Measurements from ENCODE around the gene PSMD13. TPM values are rescaled to one million over a fixed set of nuclear protein-coding genes. Genes with fewer than 3 reads are reported as not detected.

PSMD13 gene
- total RNA-seq, 1 donor from 2014 or later: 137 TPM

GRCh38 chr11:253886-254270 is 17.1 kb downstream of the PSMD13 start:
- H4K20me1 ChIP-seq (ENCODE audit: insufficient read depth, low read length): peaks cover 36% of the 10 kb centered on the region
- no peaks in the 10 kb centered on the region for H3K79me2 ChIP-seq (ENCODE audit: insufficient read depth, low read length)
- no peaks in the 10 kb centered on the region for H3K4me1 Mint-ChIP-seq (ENCODE audit: low read depth, unreplicated experiment)
- H3K27ac ChIP-seq (ENCODE audit: low read depth, low read length): no peak overlapping the region
- no peak overlapping the region for H3K4me3 Mint-ChIP-seq (ENCODE audit: unreplicated experiment)
- peaks cover 15% of the 10 kb centered on the region for H3K36me3 Mint-ChIP-seq (ENCODE audit: low read depth, unreplicated experiment)
- H3K4me1 ChIP-seq (ENCODE audit: insufficient read depth, low read length): no peaks in the 10 kb centered on the region
- no peak for TF ChIP-seq CTCF (IDR thresholded peaks at IDR 0.05; ENCODE audit: insufficient read depth, low read depth, low read length)
- no peak for TF ChIP-seq EZH2 (IDR thresholded peaks at IDR 0.05; ENCODE audit: insufficient read depth, low read length)
- DNase-seq (ENCODE audit: low read depth) (no peak), FAIRE-seq (no peak)
- peaks cover 7% of the 10 kb centered on the region for H3K27me3 Mint-ChIP-seq (ENCODE audit: low read depth, unreplicated experiment)
- H3K27me3 ChIP-seq (ENCODE audit: insufficient read depth, low read length): no peaks in the 10 kb centered on the region
- H2AFZ ChIP-seq (ENCODE audit: low read depth, low read length): no peak overlapping the region
- H3K9ac ChIP-seq (ENCODE audit: low read length): no peak overlapping the region
- no peak overlapping the region for H3K4me2 ChIP-seq (ENCODE audit: low read length)
- no peaks in the 10 kb centered on the region for H3K9me3 Mint-ChIP-seq (ENCODE audit: unreplicated experiment)
- H3K27ac Mint-ChIP-seq (ENCODE audit: unreplicated experiment): no peak overlapping the region
- peaks cover 38% of the 10 kb centered on the region for H3K36me3 ChIP-seq (ENCODE audit: insufficient read depth, low read length)
- H3K4me3 ChIP-seq (ENCODE audit: insufficient read depth, low read depth, low read length): no peak overlapping the region
- H3K9me3 ChIP-seq (ENCODE audit: insufficient read depth, low read depth, low read length): no peaks in the 10 kb centered on the region

- Mint-ChIP-seq H3K36me3 (ENCODE audit: low read depth, unreplicated experiment) (peaks cover 13% of the 10 kb centered on the region), H3K9me3 (ENCODE audit: unreplicated experiment) (no peaks in the 10 kb centered on the region), H3K27me3 (ENCODE audit: low read depth, unreplicated experiment) (peaks cover 13% of the 10 kb centered on the region), H3K4me1 (ENCODE audit: low read depth, unreplicated experiment) (no peaks in the 10 kb centered on the region), H3K27ac (ENCODE audit: unreplicated experiment) (no peak overlapping the region), H3K4me3 (ENCODE audit: unreplicated experiment) (no peak overlapping the region)
- Histone ChIP-seq H3K27me3 (ENCODE audit: insufficient read depth, low read length) (no peaks in the 10 kb centered on the region), H3K27ac (ENCODE audit: low read depth, low read length) (no peak overlapping the region), H3K36me3 (ENCODE audit: insufficient read depth, low read length) (peaks cover 28% of the 10 kb centered on the region), H3K79me2 (ENCODE audit: insufficient read depth, low read length) (no peaks in the 10 kb centered on the region), H3K9ac (ENCODE audit: low read length) (no peak overlapping the region), H2AFZ (ENCODE audit: low read depth, low read length) (no peak overlapping the region), H3K4me1 (ENCODE audit: insufficient read depth, low read length) (no peaks in the 10 kb centered on the region), H3K4me2 (ENCODE audit: low read length) (no peak overlapping the region), H3K9me3 (ENCODE audit: insufficient read depth, low read depth, low read length) (no peaks in the 10 kb centered on the region), H4K20me1 (ENCODE audit: insufficient read depth, low read length) (peaks cover 25% of the 10 kb centered on the region), H3K4me3 (ENCODE audit: insufficient read depth, low read depth, low read length) (no peak overlapping the region)
- TF ChIP-seq EZH2 (IDR thresholded peaks at IDR 0.05; ENCODE audit: insufficient read depth, low read length): no peak
- TF ChIP-seq CTCF (IDR thresholded peaks at IDR 0.05; ENCODE audit: insufficient read depth, low read depth, low read length): no peak
- DNase-seq (ENCODE audit: low read depth) (no peak), FAIRE-seq (no peak)
Observed at GRCh38 chr11:255176-255575, 18.4 kb downstream of the PSMD13 start.

- no peak for FAIRE-seq
- peaks cover 19% of the 10 kb centered on the region for H4K20me1 ChIP-seq (ENCODE audit: insufficient read depth, low read length)
- no peak overlapping the region for H2AFZ ChIP-seq (ENCODE audit: low read depth, low read length)
- Mint-ChIP-seq H3K27me3 (ENCODE audit: low read depth, unreplicated experiment) (peaks cover 13% of the 10 kb centered on the region), H3K27ac (ENCODE audit: unreplicated experiment) (no peak overlapping the region), H3K4me1 (ENCODE audit: low read depth, unreplicated experiment) (no peaks in the 10 kb centered on the region), H3K4me3 (ENCODE audit: unreplicated experiment) (no peak overlapping the region), H3K36me3 (ENCODE audit: low read depth, unreplicated experiment) (peaks cover 13% of the 10 kb centered on the region), H3K9me3 (ENCODE audit: unreplicated experiment) (no peaks in the 10 kb centered on the region)
- no peak overlapping the region for H3K9ac ChIP-seq (ENCODE audit: low read length)
- no peaks in the 10 kb centered on the region for H3K79me2 ChIP-seq (ENCODE audit: insufficient read depth, low read length)
- H3K36me3 ChIP-seq (ENCODE audit: insufficient read depth, low read length): peaks cover 23% of the 10 kb centered on the region
- H3K4me3 ChIP-seq (ENCODE audit: insufficient read depth, low read depth, low read length): no peak overlapping the region
- TF ChIP-seq EZH2 (IDR thresholded peaks at IDR 0.05; ENCODE audit: insufficient read depth, low read length): no peak
- TF ChIP-seq CTCF (IDR thresholded peaks at IDR 0.05; ENCODE audit: insufficient read depth, low read depth, low read length): no peak
- no peak for DNase-seq (ENCODE audit: low read depth)
- no peaks in the 10 kb centered on the region for H3K9me3 ChIP-seq (ENCODE audit: insufficient read depth, low read depth, low read length)
- H3K27me3 ChIP-seq (ENCODE audit: insufficient read depth, low read length): no peaks in the 10 kb centered on the region
- H3K27ac ChIP-seq (ENCODE audit: low read depth, low read length): no peak overlapping the region
- no peaks in the 10 kb centered on the region for H3K4me1 ChIP-seq (ENCODE audit: insufficient read depth, low read length)
- no peak overlapping the region for H3K4me2 ChIP-seq (ENCODE audit: low read length)
Observed at GRCh38 chr11:255816-256215, 19.0 kb downstream of the PSMD13 start.
